Vagina (tissue), 2 donors: ENCODE measurements around the gene ANKRD11. TPM values are rescaled to one million over a fixed set of nuclear protein-coding genes. Genes with fewer than 3 reads are reported as not detected.
A peak's percentile ranks its signal among the peaks of the same experiment; 100 is the strongest.

ENCODE experiments used
- DNase-seq, 2 donors: peaks; one replicate each; pipeline ENCODE4 v3.0.0-alpha.2; 2017; ENCODE audit errors: extremely low spot score in 2 of 2
- H3K27ac ChIP-seq: fragments of 200-600 bp; sonication (generic); one replicate; pipeline ENCODE4 v1.5.1; 2019
- H3K27me3 ChIP-seq: fragments of 200-600 bp; sonication (generic); one replicate; pipeline ENCODE4 v1.5.1; 2019
- H3K36me3 ChIP-seq, 2 donors: fragments of 200-600 bp; sonication (generic); one replicate each; pipeline ENCODE4 v1.5.1; 2017 to 2019
- H3K4me1 ChIP-seq: fragments of 200-600 bp; sonication (generic); one replicate; pipeline ENCODE4 v1.5.1; 2019
- H3K4me3 ChIP-seq, 2 donors: fragments of 200-600 bp; sonication (generic); 1 replicate in 1 of 2; 2 replicates in 1 of 2; pipeline ENCODE4 v1.5.1; 2016 to 2019
- H3K9me3 ChIP-seq: fragments of 200-600 bp; sonication (generic); one replicate; pipeline ENCODE4 v1.5.1; 2019
- CTCF ChIP-seq, 3 experiments: fragments of 450-650 bp in 2 of 3; fragments of 200-600 bp in 1 of 3; sonication (generic) in 1 of 3; IDR thresholded peaks; one replicate each; pipeline ENCODE4 v1.5.1; 2017 to 2019; ENCODE audit warnings: antibody characterized with exemption in 3 of 3, mild to moderate bottlenecking in 2 of 3, moderate library complexity in 2 of 3
- POLR2A ChIP-seq, 2 donors: fragments of 450-650 bp; IDR thresholded peaks; one replicate each; pipeline ENCODE4 v1.6.1; 2017; ENCODE audit warnings: antibody characterized with exemption in 2 of 2, mild to moderate bottlenecking in 2 of 2, moderate library complexity in 2 of 2
- POLR2AphosphoS5 ChIP-seq, 2 donors: sonication (generic); formaldehyde crosslinking; IDR thresholded peaks; one replicate each; pipeline ENCODE4 v1.9.0; 2017; ENCODE audit warnings: antibody characterized with exemption in 2 of 2, mild to moderate bottlenecking in 2 of 2, low read depth in 1 of 2; ENCODE audit not compliant: insufficient read depth in 1 of 2
- intact Hi-C: fragments of 100-400 bp; cut with DNase I; formaldehyde crosslinking; loops from one replicate; pipeline ENCODE4 v1.15.1; 2023
- total RNA-seq: library from RNA; depleted of rRNA; stranded (reverse); fragments of >200 nt; gene quantifications from one replicate; pipeline ENCODE4 v1.2.3, GENCODE V29; 2016

ANKRD11 gene
- total RNA-seq, 1 donor from 2014 or later, result 135 TPM

GRCh38 chr16:89335803-89336485 lies 154.4 kb downstream of the ANKRD11 start:
- intact Hi-C loops, result loop anchor here (10.0 kb wide), 1 partner anchor 219 kb away; no protein-coding TSS in a partner anchor
- TF ChIP-seq CTCF (IDR thresholded peaks at IDR 0.05) (no peak), POLR2AphosphoS5 (IDR thresholded peaks at IDR 0.05; ENCODE audit: insufficient read depth in 1 of 2, low read depth in 1 of 2) (no peak), POLR2A (IDR thresholded peaks at IDR 0.05) (no peak)
- no peaks in the 10 kb centered on the region for H3K27me3 ChIP-seq
- H3K27ac ChIP-seq, result no peak overlapping the region
- no peak for DNase-seq
- no peak overlapping the region for H3K4me3 ChIP-seq
- peaks cover 82% of the 10 kb centered on the region for H3K4me1 ChIP-seq
- no peaks in the 10 kb centered on the region for H3K9me3 ChIP-seq
- H3K36me3 ChIP-seq, result no peaks in the 10 kb centered on the region

- Histone ChIP-seq H3K4me1 (peaks cover 83% of the 10 kb centered on the region), H3K36me3 (no peaks in the 10 kb centered on the region), H3K27me3 (no peaks in the 10 kb centered on the region), H3K27ac (no peak overlapping the region), H3K4me3 (no peak overlapping the region), H3K9me3 (no peaks in the 10 kb centered on the region)
- intact Hi-C loops, result loop anchor here (10.0 kb wide), 1 partner anchor 220 kb away; no protein-coding TSS in a partner anchor
- no peak for DNase-seq
- TF ChIP-seq POLR2A (IDR thresholded peaks at IDR 0.05), result no peak
- no peak for TF ChIP-seq POLR2AphosphoS5 (IDR thresholded peaks at IDR 0.05; ENCODE audit: insufficient read depth in 1 of 2, low read depth in 1 of 2)
- TF ChIP-seq CTCF (IDR thresholded peaks at IDR 0.05), result no peak
Observed at GRCh38 chr16:89334988-89335802, 155.2 kb downstream of the ANKRD11 start.

- no peaks in the 10 kb centered on the region for H3K9me3 ChIP-seq
- peak overlapping the region; percentile 39 for H3K27ac ChIP-seq
- no peaks in the 10 kb centered on the region for H3K27me3 ChIP-seq
- peaks cover 85% of the 10 kb centered on the region for H3K4me1 ChIP-seq
- no peak for DNase-seq
- intact Hi-C loops, result loop anchor here (10.0 kb wide), 1 partner anchor 220 kb away; no protein-coding TSS in a partner anchor
- H3K4me3 ChIP-seq, result no peak overlapping the region
- TF ChIP-seq POLR2A (IDR thresholded peaks at IDR 0.05) (no peak), CTCF (IDR thresholded peaks at IDR 0.05) (no peak), POLR2AphosphoS5 (IDR thresholded peaks at IDR 0.05; ENCODE audit: insufficient read depth in 1 of 2, low read depth in 1 of 2) (no peak)
- no peaks in the 10 kb centered on the region for H3K36me3 ChIP-seq
Observed at GRCh38 chr16:89334461-89334860, 155.9 kb downstream of the ANKRD11 start.

GRCh38 chr16:89334050-89334449 lies 156.3 kb downstream of the ANKRD11 start:
- TF ChIP-seq CTCF (IDR thresholded peaks at IDR 0.05), result no peak
- no peak for TF ChIP-seq POLR2A (IDR thresholded peaks at IDR 0.05)
- TF ChIP-seq POLR2AphosphoS5 (IDR thresholded peaks at IDR 0.05; ENCODE audit: insufficient read depth in 1 of 2, low read depth in 1 of 2), result no peak
- Histone ChIP-seq H3K36me3 (no peaks in the 10 kb centered on the region), H3K27me3 (no peaks in the 10 kb centered on the region), H3K27ac (peak overlapping the region; percentile 39), H3K9me3 (no peaks in the 10 kb centered on the region), H3K4me3 (no peak overlapping the region), H3K4me1 (peaks cover 89% of the 10 kb centered on the region)
- DNase-seq, result no peak
- intact Hi-C loops, result loop anchor here (10.0 kb wide), 1 partner anchor 221 kb away; no protein-coding TSS in a partner anchor
